GM12878 (cell line): ENCODE measurements around the gene PPP1R27. TPM values are rescaled to one million over a fixed set of nuclear protein-coding genes. Genes with fewer than 3 reads are reported as not detected.
A peak's percentile ranks its signal among the peaks of the same experiment; 100 is the strongest.

Source experiments
- ASH2L ChIP-seq: fragments of 300-600, 200-600 bp; sonication (generic); IDR thresholded peaks from 2 replicates; pipeline ENCODE4 v1.6.1; 2017; ENCODE audit warnings: low read depth, mild to moderate bottlenecking, borderline replicate concordance
- BCL3 ChIP-seq: IDR thresholded peaks from 2 replicates; pipeline ENCODE4 v1.6.1; 2011; ENCODE audit warnings: borderline replicate concordance, low read depth, mild to moderate bottlenecking, moderate library complexity, low read length; ENCODE audit not compliant: insufficient read depth, poor library complexity, severe bottlenecking
- BHLHE40 ChIP-seq, 2 experiments: fragments of 450-650 bp in 1 of 2; IDR thresholded peaks; 2 replicates each; pipeline ENCODE4 v1.6.1; 2011 to 2017; ENCODE audit warnings: low read depth in 2 of 2, borderline replicate concordance in 1 of 2, improper control_type of control experiment in 1 of 2, low read length in 1 of 2, mild to moderate bottlenecking in 1 of 2
- CBX3 ChIP-seq: fragments of 200-600 bp; sonication (generic); IDR thresholded peaks from 2 replicates; pipeline ENCODE4 v1.6.1; 2016; ENCODE audit warnings: low read depth, borderline replicate concordance
- CTCF ChIP-seq, 3 experiments: IDR thresholded peaks in 2 of 3; conservative IDR thresholded peaks in 1 of 3; 2 replicates each; pipeline ENCODE4 v1.5.1; 2011; ENCODE audit warnings: low read depth in 3 of 3, low read length in 3 of 3, mild to moderate bottlenecking in 3 of 3, control low read depth in 2 of 3, moderate library complexity in 2 of 3, inconsistent platforms in 1 of 3, mixed read lengths in 1 of 3; ENCODE audit not compliant: control insufficient read depth in 2 of 3, insufficient read depth in 1 of 3; ENCODE audit errors: extremely low read depth in 1 of 3
- EP300 ChIP-seq, 2 experiments: fragments of 150-350 bp in 1 of 2; IDR thresholded peaks; 2 replicates each; pipeline ENCODE4 v1.6.1; 2011 to 2012; ENCODE audit warnings: low read depth in 2 of 2, low read length in 2 of 2, borderline replicate concordance in 1 of 2, improper control_type of control experiment in 1 of 2, inconsistent platforms in 1 of 2; ENCODE audit not compliant: control insufficient read depth in 1 of 2
- IKZF1 ChIP-seq: fragments of 450-650 bp; conservative IDR thresholded peaks from 2 replicates; pipeline ENCODE4 v1.6.1; 2017; ENCODE audit warnings: antibody characterized with exemption, mild to moderate bottlenecking
- IKZF2 ChIP-seq, 2 experiments: fragments of 450-650 bp; IDR thresholded peaks; 2 replicates each; pipeline ENCODE4 v1.6.1; 2017; ENCODE audit warnings: mild to moderate bottlenecking in 2 of 2, moderate library complexity in 2 of 2
- IRF5 ChIP-seq: fragments of 450-650 bp; IDR thresholded peaks from 2 replicates; pipeline ENCODE4 v1.6.1; 2017; ENCODE audit warnings: borderline replicate concordance
- MLLT1 ChIP-seq: fragments of 450-650 bp; IDR thresholded peaks from 2 replicates; pipeline ENCODE4 v1.6.1; 2016; ENCODE audit warnings: mild to moderate bottlenecking
- NR2C1 ChIP-seq: fragments of 450-650 bp; IDR thresholded peaks from 2 replicates; pipeline ENCODE4 v1.6.1; 2017; ENCODE audit warnings: antibody characterized with exemption, mild to moderate bottlenecking, moderate library complexity
- POLR2AphosphoS5 ChIP-seq: IDR thresholded peaks from 2 replicates; pipeline ENCODE4 v1.6.1; 2011; ENCODE audit warnings: mild to moderate bottlenecking, low read length, inconsistent platforms
- RAD21 ChIP-seq: IDR thresholded peaks from 2 replicates; pipeline ENCODE4 v1.6.1; 2011; ENCODE audit warnings: mild to moderate bottlenecking, low read depth, low read length, moderate library complexity; ENCODE audit not compliant: insufficient read depth
- SMAD5 ChIP-seq: IDR thresholded peaks from 2 replicates; pipeline ENCODE4 v1.6.1; 2016; ENCODE audit warnings: antibody characterized with exemption, low read depth
- SMARCA5 ChIP-seq: fragments of 450-650 bp; IDR thresholded peaks from 2 replicates; pipeline ENCODE4 v1.6.1; 2017; ENCODE audit warnings: mild to moderate bottlenecking
- TAF1 ChIP-seq: IDR thresholded peaks from 2 replicates; pipeline ENCODE4 v1.6.1; 2011; ENCODE audit warnings: mild to moderate bottlenecking, low read depth, low read length, borderline replicate concordance
- ZNF207 ChIP-seq: fragments of 450-650 bp; IDR thresholded peaks from 2 replicates; pipeline ENCODE4 v1.6.1; 2014; ENCODE audit warnings: antibody characterized with exemption, mild to moderate bottlenecking, borderline replicate concordance
- polyA plus RNA-seq, 11 experiments: library from polyadenylated mRNA; depleted of rRNA in 4 of 11; unstranded in 6 of 11; stranded (reverse) in 5 of 11; fragments of >200 nt; fragmentation: Nextera tagmentation in 4 of 11; fragmentation: Illumina TruSeq in 1 of 11; extraction: Ambion mirVana in 4 of 11; extraction: Trizol in 1 of 11; gene quantifications; 1 replicate in 1 of 11; 2 replicates in 10 of 11; pipeline versions ENCODE4 v1.2.1 to v1.2.3, GENCODE V29; 2011 to 2016; ENCODE audit warnings: inconsistent platforms in 2 of 11, missing spikeins in 2 of 11, low read depth in 1 of 11
- total RNA-seq, 4 experiments: library from RNA; depleted of rRNA in 3 of 4; stranded (reverse); fragments of >200 nt in 3 of 4; fragmentation: Illumina TruSeq in 1 of 4; extraction: Trizol in 1 of 4; gene quantifications; 2 replicates each; pipeline versions ENCODE4 v1.2.1 to v1.2.3, GENCODE V29; 2013 to 2021

Gene PPP1R27
- total and polyA plus RNA-seq, 10 of the 15 experiments (the other 5 are each of a cell fraction or from before 2014, with no cell fraction given): 0.17 to 1.6 (median 0.49) TPM; not detected in 3

- TF ChIP-seq IKZF2 (IDR thresholded peaks at IDR 0.05): no peak
- TF ChIP-seq NR2C1: no peak
- no peak for TF ChIP-seq ASH2L
- TF ChIP-seq EP300 (IDR thresholded peaks at IDR 0.05; ENCODE audit: borderline replicate concordance in 1 of 2, control insufficient read depth in 1 of 2, low read depth in 2 of 2, low read length in 2 of 2): peak in 1 of 2 experiments; percentile 26; a peak in 1 of 4 replicates
- no peak for TF ChIP-seq CBX3
- TF ChIP-seq CTCF (IDR thresholded peaks at IDR 0.05 in 2 of 3, conservative IDR thresholded peaks at IDR 0.05 in 1 of 3; ENCODE audit: control insufficient read depth in 2 of 3, extremely low read depth in 1 of 3, insufficient read depth in 1 of 3, low read depth in 3 of 3, low read length in 3 of 3): no peak
- TF ChIP-seq SMAD5: no peak
- TF ChIP-seq BCL3: peak; percentile 30
- 0 out of 2 replicates have a peak, but pooled peaks have one; percentile 37 for TF ChIP-seq ZNF207
- TF ChIP-seq BHLHE40 (IDR thresholded peaks at IDR 0.05; ENCODE audit: borderline replicate concordance in 1 of 2, low read depth in 2 of 2, low read length in 1 of 2): peak in 1 of 2 experiments; percentile 38; a peak in 2 of 4 replicates
- peak; percentile 45; the same call in 1 of the 2 replicates for TF ChIP-seq SMARCA5
- TF ChIP-seq RAD21: no peak
- no peak for TF ChIP-seq IRF5
- peak; percentile 29 for TF ChIP-seq IKZF1
- 0 out of 2 replicates have a peak, but pooled peaks have one; percentile 19 for TF ChIP-seq POLR2AphosphoS5
- peak; percentile 47; the same call in 1 of the 2 replicates for TF ChIP-seq MLLT1
- TF ChIP-seq TAF1: no peak
These were observed 35.5 kb upstream of the PPP1R27 start (continued) for GRCh38 chr17:81870131-81870980.
